ENCODE measurements around the gene YY2. TPM values are rescaled to one million over a fixed set of nuclear protein-coding genes. Genes with fewer than 3 reads are reported as not detected.

Gene YY2
- total RNA-seq, 1 donor from 2014 or later: 4.9 TPM

- peaks cover 38% of the 10 kb centered on the region for H3K4me1 Mint-ChIP-seq (ENCODE audit: low read depth)
- TF ChIP-seq CTCF (IDR thresholded peaks at IDR 0.05): no peak
- no peaks in the 10 kb centered on the region for H3K36me3 Mint-ChIP-seq (ENCODE audit: low read depth)
- no peak overlapping the region for H3K4me3 Mint-ChIP-seq (ENCODE audit: unreplicated experiment)
- no peaks in the 10 kb centered on the region for H3K27me3 Mint-ChIP-seq (ENCODE audit: low read depth)
- peak overlapping the region; percentile 71 for H3K27ac Mint-ChIP-seq (ENCODE audit: unreplicated experiment)
- DNase-seq (ENCODE audit: low spot score): no peak
- H3K9me3 Mint-ChIP-seq (ENCODE audit: low read depth): no peaks in the 10 kb centered on the region
Measured at GRCh38 chrX:21885568-21885967, 29.8 kb downstream of the YY2 start.

GRCh38 chrX:21905313-21905712 lies 49.5 kb downstream of the YY2 start:
- Mint-ChIP-seq H3K36me3 (ENCODE audit: low read depth) (no peaks in the 10 kb centered on the region), H3K4me3 (ENCODE audit: unreplicated experiment) (no peak overlapping the region), H3K9me3 (ENCODE audit: low read depth) (no peaks in the 10 kb centered on the region), H3K27ac (ENCODE audit: unreplicated experiment) (no peak overlapping the region), H3K27me3 (ENCODE audit: low read depth) (no peaks in the 10 kb centered on the region), H3K4me1 (ENCODE audit: low read depth) (peaks cover 3% of the 10 kb centered on the region)
- TF ChIP-seq CTCF (IDR thresholded peaks at IDR 0.05): no peak
- no peak for DNase-seq (ENCODE audit: low spot score)

- no peak for DNase-seq (ENCODE audit: low spot score)
- no peak for TF ChIP-seq CTCF (IDR thresholded peaks at IDR 0.05)
- Mint-ChIP-seq H3K4me3 (ENCODE audit: unreplicated experiment) (no peak overlapping the region), H3K4me1 (ENCODE audit: low read depth) (peaks cover 3% of the 10 kb centered on the region), H3K36me3 (ENCODE audit: low read depth) (no peaks in the 10 kb centered on the region), H3K9me3 (ENCODE audit: low read depth) (no peaks in the 10 kb centered on the region), H3K27me3 (ENCODE audit: low read depth) (no peaks in the 10 kb centered on the region), H3K27ac (ENCODE audit: unreplicated experiment) (no peak overlapping the region)
Measured at GRCh38 chrX:21905953-21906352, 50.2 kb downstream of the YY2 start.

GRCh38 chrX:21907260-21907659 lies 51.5 kb downstream of the YY2 start:
- H3K36me3 Mint-ChIP-seq (ENCODE audit: low read depth): no peaks in the 10 kb centered on the region
- peaks cover 3% of the 10 kb centered on the region for H3K4me1 Mint-ChIP-seq (ENCODE audit: low read depth)
- no peak overlapping the region for H3K4me3 Mint-ChIP-seq (ENCODE audit: unreplicated experiment)
- no peak for DNase-seq (ENCODE audit: low spot score)
- H3K27ac Mint-ChIP-seq (ENCODE audit: unreplicated experiment): no peak overlapping the region
- no peak for TF ChIP-seq CTCF (IDR thresholded peaks at IDR 0.05)
- H3K9me3 Mint-ChIP-seq (ENCODE audit: low read depth): no peaks in the 10 kb centered on the region
- no peaks in the 10 kb centered on the region for H3K27me3 Mint-ChIP-seq (ENCODE audit: low read depth)

Other genes with a start within 250 kb of the YY2 start
- not detected in 3 replicates for gene KLHL34, start 197.7 kb upstream of the YY2 start, total RNA-seq
- gene SMPX, start 97.9 kb upstream of the YY2 start, total RNA-seq: 0.57 to 1.5 TPM in 2 of 3 replicates, not detected in the other
- 21.0 to 30.4 TPM (median 21.9 TPM) in 3 replicates for gene MBTPS2, start 16.4 kb upstream of the YY2 start, total RNA-seq
- 73.0 to 131 TPM (median 129 TPM) in 3 replicates for gene SMS, start 84.7 kb downstream of the YY2 start, total RNA-seq
- 0.97 to 1.2 TPM (median 1.1 TPM) in 3 replicates for gene PHEX, start 176.3 kb downstream of the YY2 start, total RNA-seq

Measured in chondrocyte (in vitro differentiated cells).